Measurements from ENCODE around the gene GPC6. TPM values are rescaled to one million over a fixed set of nuclear protein-coding genes. Genes with fewer than 3 reads are reported as not detected.

GPC6 gene
- total RNA-seq, 1 experiment from 2014 or later, result 0.22 TPM

DNA sequence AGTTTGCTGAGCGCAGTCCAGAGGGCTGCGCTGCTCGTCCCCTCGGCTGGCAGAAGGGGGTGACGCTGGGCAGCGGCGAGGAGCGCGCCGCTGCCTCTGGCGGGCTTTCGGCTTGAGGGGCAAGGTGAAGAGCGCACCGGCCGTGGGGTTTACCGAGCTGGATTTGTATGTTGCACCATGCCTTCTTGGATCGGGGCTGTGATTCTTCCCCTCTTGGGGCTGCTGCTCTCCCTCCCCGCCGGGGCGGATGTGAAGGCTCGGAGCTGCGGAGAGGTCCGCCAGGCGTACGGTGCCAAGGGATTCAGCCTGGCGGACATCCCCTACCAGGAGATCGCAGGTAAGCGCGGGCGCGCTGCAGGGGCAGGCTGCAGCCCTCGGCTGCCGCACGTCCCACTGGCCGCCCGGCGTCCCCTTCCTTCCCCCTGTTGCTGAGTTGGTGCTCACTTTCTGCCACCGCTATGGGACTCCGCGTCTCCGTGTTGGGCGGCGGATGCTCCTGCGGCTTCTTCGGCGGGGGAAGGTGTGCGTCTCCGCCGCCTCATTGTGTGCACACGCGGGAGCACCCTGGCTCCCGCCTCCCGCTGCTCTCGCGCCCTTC is 772 bp downstream of the GPC6 start:
- no peaks in the 10 kb centered on the region for H3K27me3 ChIP-seq (ENCODE audit: insufficient read depth, low read length)
- intact Hi-C loops (cut with micrococcal nuclease), result no loop called here
- H3K9me3 ChIP-seq (ENCODE audit: control insufficient read depth in 1 of 2, insufficient read depth in 1 of 2, low read depth in 1 of 2, low read length in 2 of 2), result peaks cover 0 to 15% of the 10 kb centered on the region in 2 experiments; a peak in 2 of 4 replicates
- DNase-seq (ENCODE audit: low read depth, low spot score), result no peak
- no TSS peak for BruUV-seq (replicated peaks)
- no peak overlapping the region for H3K4me2 ChIP-seq (ENCODE audit: low read length)
- H3K9ac ChIP-seq (ENCODE audit: low read length), result no peak overlapping the region
- no peaks in the 10 kb centered on the region for H3K4me1 ChIP-seq (ENCODE audit: control insufficient read depth in 1 of 2, insufficient read depth in 2 of 2, low read length in 2 of 2)
- no peaks in the 10 kb centered on the region for H3K36me3 ChIP-seq (ENCODE audit: control insufficient read depth in 1 of 2, insufficient read depth in 2 of 2, low read length in 2 of 2)
- ChIA-PET RAD21 (ENCODE audit: low non-redundant PET in 1 of 2, low total read pairs in 2 of 2, uncharacterized antibody in 2 of 2, unreplicated experiment in 2 of 2) (no interaction called here), POLR2A (no interaction called here), CTCF (no interaction called here)
- no peaks in the 10 kb centered on the region for H3K79me2 ChIP-seq (ENCODE audit: insufficient read depth, low read length)
- no peak for ATAC-seq
- TF ChIP-seq EZH2phosphoT487 (IDR thresholded peaks at IDR 0.05; ENCODE audit: borderline replicate concordance), result no peak
- TF ChIP-seq, protein P1, sequence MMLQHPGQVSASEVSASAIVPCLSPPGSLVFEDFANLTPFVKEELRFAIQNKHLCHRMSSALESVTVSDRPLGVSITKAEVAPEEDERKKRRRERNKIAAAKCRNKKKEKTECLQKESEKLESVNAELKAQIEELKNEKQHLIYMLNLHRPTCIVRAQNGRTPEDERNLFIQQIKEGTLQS (IDR thresholded peaks at IDR 0.05), result no peak
- H4K20me1 ChIP-seq (ENCODE audit: insufficient read depth), result no peaks in the 10 kb centered on the region; the same call in 1 of the 2 replicates
- no peak overlapping the region for H2AFZ ChIP-seq (ENCODE audit: low read depth, low read length, poor library complexity, severe bottlenecking)
- no peak overlapping the region for H3K4me3 ChIP-seq (replicated peaks in 1 of 2; ENCODE audit: low read depth in 1 of 2, low read length in 2 of 2)
- no peaks in the 10 kb centered on the region for H3K9me2 ChIP-seq (ENCODE audit: insufficient read depth)
- H3K27ac ChIP-seq (ENCODE audit: low read depth, low read length), result no peak overlapping the region

DNA sequence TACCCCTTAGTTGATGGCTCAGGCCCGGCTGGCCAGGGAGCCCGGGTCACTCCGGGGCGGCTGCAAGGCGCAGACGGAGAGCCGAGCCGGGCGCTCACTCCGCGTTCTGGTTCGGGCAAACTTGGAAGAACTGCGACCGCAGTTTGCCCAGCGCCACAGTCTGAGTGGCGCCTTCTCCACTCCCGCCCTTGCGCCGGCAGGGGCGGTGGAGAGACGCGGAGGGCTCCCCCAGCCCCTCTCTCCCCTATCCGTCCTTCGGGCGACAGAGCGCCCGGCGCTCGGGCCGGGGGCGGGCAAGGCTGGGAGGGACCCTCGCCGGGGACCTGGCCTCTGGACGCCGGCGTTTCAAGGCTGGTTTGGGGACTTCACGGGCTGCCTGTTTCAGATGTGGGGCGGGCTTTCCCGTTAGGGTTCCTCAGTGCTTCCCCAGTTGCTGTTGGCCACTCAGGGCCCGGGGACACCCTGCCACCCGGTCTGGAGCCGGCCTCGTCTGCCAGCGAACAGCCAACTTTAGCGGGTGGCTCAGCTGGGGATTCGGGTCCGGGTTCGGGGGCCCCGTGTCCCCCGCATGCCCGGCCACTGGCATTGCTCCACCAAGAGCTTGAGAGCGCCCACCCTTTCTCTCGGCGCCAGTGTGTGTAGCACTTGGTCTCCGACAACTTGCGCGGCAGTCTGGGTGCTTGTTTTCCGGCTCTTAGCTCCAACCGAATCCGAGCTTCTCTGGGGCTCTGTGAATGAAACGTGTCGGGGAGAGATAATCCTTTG is 1.5 kb downstream of the GPC6 start:
- no peaks in the 10 kb centered on the region for H3K4me1 ChIP-seq (ENCODE audit: control insufficient read depth in 1 of 2, insufficient read depth in 2 of 2, low read length in 2 of 2)
- RAD21 ChIA-PET (ENCODE audit: low non-redundant PET in 1 of 2, low total read pairs in 2 of 2, uncharacterized antibody in 2 of 2, unreplicated experiment in 2 of 2), result no interaction called here
- ATAC-seq, result no peak
- intact Hi-C loops (cut with micrococcal nuclease), result no loop called here
- H4K20me1 ChIP-seq (ENCODE audit: insufficient read depth), result no peaks in the 10 kb centered on the region; the same call in 1 of the 2 replicates
- no peak overlapping the region for H2AFZ ChIP-seq (ENCODE audit: low read depth, low read length, poor library complexity, severe bottlenecking)
- POLR2A ChIA-PET, result no interaction called here
- no peak overlapping the region for H3K4me2 ChIP-seq (ENCODE audit: low read length)
- no peaks in the 10 kb centered on the region for H3K9me2 ChIP-seq (ENCODE audit: insufficient read depth)
- no TSS peak for BruUV-seq (replicated peaks)
- no peak overlapping the region for H3K9ac ChIP-seq (ENCODE audit: low read length)
- DNase-seq (ENCODE audit: low read depth, low spot score), result no peak
- H3K27me3 ChIP-seq (ENCODE audit: insufficient read depth, low read length), result no peaks in the 10 kb centered on the region
- H3K36me3 ChIP-seq (ENCODE audit: control insufficient read depth in 1 of 2, insufficient read depth in 2 of 2, low read length in 2 of 2), result no peaks in the 10 kb centered on the region
- TF ChIP-seq EZH2 (IDR thresholded peaks at IDR 0.05) (no peak), TCF7L2 (IDR thresholded peaks at IDR 0.05; ENCODE audit: borderline replicate concordance, extremely low read depth, insufficient read depth, insufficient read length) (no peak), CEBPB (IDR thresholded peaks at IDR 0.05; ENCODE audit: low read depth) (no peak), SRF (IDR thresholded peaks at IDR 0.05; ENCODE audit: low read depth) (no peak), SIN3A (IDR thresholded peaks at IDR 0.05; ENCODE audit: low read depth) (no peak), SP1 (IDR thresholded peaks at IDR 0.05; ENCODE audit: low read depth) (no peak)
- TF ChIP-seq, protein P2, sequence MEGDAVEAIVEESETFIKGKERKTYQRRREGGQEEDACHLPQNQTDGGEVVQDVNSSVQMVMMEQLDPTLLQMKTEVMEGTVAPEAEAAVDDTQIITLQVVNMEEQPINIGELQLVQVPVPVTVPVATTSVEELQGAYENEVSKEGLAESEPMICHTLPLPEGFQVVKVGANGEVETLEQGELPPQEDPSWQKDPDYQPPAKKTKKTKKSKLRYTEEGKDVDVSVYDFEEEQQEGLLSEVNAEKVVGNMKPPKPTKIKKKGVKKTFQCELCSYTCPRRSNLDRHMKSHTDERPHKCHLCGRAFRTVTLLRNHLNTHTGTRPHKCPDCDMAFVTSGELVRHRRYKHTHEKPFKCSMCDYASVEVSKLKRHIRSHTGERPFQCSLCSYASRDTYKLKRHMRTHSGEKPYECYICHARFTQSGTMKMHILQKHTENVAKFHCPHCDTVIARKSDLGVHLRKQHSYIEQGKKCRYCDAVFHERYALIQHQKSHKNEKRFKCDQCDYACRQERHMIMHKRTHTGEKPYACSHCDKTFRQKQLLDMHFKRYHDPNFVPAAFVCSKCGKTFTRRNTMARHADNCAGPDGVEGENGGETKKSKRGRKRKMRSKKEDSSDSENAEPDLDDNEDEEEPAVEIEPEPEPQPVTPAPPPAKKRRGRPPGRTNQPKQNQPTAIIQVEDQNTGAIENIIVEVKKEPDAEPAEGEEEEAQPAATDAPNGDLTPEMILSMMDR (IDR thresholded peaks at IDR 0.05 in 2 of 3, conservative IDR thresholded peaks at IDR 0.05 in 1 of 3; ENCODE audit: borderline replicate concordance in 1 of 3, insufficient read depth in 1 of 3, low read depth in 2 of 3, low read length in 2 of 3), result no peak
- TF ChIP-seq, protein P3, sequence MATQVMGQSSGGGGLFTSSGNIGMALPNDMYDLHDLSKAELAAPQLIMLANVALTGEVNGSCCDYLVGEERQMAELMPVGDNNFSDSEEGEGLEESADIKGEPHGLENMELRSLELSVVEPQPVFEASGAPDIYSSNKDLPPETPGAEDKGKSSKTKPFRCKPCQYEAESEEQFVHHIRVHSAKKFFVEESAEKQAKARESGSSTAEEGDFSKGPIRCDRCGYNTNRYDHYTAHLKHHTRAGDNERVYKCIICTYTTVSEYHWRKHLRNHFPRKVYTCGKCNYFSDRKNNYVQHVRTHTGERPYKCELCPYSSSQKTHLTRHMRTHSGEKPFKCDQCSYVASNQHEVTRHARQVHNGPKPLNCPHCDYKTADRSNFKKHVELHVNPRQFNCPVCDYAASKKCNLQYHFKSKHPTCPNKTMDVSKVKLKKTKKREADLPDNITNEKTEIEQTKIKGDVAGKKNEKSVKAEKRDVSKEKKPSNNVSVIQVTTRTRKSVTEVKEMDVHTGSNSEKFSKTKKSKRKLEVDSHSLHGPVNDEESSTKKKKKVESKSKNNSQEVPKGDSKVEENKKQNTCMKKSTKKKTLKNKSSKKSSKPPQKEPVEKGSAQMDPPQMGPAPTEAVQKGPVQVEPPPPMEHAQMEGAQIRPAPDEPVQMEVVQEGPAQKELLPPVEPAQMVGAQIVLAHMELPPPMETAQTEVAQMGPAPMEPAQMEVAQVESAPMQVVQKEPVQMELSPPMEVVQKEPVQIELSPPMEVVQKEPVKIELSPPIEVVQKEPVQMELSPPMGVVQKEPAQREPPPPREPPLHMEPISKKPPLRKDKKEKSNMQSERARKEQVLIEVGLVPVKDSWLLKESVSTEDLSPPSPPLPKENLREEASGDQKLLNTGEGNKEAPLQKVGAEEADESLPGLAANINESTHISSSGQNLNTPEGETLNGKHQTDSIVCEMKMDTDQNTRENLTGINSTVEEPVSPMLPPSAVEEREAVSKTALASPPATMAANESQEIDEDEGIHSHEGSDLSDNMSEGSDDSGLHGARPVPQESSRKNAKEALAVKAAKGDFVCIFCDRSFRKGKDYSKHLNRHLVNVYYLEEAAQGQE (IDR thresholded peaks at IDR 0.05; ENCODE audit: low read depth), result no peak
- H3K4me3 ChIP-seq (replicated peaks in 1 of 2; ENCODE audit: low read depth in 1 of 2, low read length in 2 of 2), result no peak overlapping the region
- CTCF ChIA-PET, result no interaction called here
- H3K9me3 ChIP-seq (ENCODE audit: control insufficient read depth in 1 of 2, insufficient read depth in 1 of 2, low read depth in 1 of 2, low read length in 2 of 2), result peaks cover 0 to 15% of the 10 kb centered on the region in 2 experiments; a peak in 2 of 4 replicates
- no peaks in the 10 kb centered on the region for H3K79me2 ChIP-seq (ENCODE audit: insufficient read depth, low read length)
- H3K27ac ChIP-seq (ENCODE audit: low read depth, low read length), result no peak overlapping the region
